HG03354 (cell line): ENCODE measurements around the gene FBXO15.

ENCODE experiments used
- ATAC-seq: cut with Tn5 transposase; IDR thresholded peaks from one replicate; pipeline ENCODE4 v1.9.1; 2021; ENCODE audit warnings: mild to moderate bottlenecking; ENCODE audit not compliant: unreplicated experiment, poor library complexity, severe bottlenecking

Gene FBXO15

DNA sequence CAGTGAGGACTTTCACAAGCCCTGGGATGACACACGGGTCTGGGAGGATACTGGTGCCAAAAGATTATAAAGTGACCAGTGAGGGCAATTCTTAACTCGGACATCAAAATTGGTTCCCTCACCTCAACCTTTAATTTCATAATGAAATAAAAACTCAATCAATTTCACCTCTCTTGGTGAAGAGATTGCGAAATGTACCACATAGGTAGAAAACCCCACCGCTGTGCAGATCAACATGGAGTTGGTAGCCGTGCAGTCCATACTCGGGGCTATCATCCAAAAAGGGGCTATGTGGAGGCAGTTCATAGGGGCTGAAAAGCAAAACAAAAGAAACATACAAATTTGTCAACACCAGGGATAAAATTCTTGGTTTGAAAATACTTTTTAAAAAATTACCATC is 24.4 kb downstream of the FBXO15 start:
- ATAC-seq = no peak

DNA sequence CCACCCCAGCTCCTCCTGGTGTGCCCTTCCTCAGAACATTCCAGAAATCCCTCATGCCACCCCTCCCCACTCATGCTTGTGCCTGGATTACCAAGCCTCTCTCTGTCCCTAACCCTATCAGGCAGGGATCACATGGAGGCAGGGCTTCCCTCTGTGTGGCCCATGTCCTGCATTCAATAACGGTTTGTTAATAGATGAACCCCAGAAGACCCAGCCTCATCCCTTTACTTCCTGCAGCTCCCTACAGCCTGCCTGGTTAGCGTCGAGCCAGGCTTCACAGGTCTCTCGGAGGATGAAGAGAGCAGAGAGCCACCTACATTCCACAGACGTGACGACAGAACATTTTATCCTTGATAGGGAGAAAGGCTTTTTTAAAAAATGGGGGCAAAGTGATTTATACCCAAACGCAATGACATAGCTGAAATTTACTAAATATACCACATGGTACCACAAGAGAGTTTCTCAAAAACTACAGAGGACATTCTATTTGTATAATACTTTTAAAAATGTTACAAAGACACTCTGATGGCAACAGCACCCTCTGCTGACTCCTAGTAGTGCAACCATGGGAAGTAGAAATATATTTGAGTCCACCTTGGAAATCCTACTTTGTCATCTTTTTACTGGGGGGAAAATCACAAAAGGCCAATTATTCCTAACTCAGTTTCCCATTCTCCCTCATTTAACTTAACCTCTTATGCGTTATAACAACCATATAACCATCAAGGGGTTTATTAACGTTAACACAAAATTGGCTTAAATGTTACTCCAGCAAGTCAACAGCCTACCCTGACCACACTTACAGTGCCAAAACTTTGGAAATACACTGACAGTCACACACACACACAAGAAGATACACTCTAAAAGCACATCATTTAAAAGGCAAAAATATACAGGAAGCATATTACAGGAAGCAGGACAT is 30.7 kb downstream of the FBXO15 start:
- no peak for ATAC-seq

DNA sequence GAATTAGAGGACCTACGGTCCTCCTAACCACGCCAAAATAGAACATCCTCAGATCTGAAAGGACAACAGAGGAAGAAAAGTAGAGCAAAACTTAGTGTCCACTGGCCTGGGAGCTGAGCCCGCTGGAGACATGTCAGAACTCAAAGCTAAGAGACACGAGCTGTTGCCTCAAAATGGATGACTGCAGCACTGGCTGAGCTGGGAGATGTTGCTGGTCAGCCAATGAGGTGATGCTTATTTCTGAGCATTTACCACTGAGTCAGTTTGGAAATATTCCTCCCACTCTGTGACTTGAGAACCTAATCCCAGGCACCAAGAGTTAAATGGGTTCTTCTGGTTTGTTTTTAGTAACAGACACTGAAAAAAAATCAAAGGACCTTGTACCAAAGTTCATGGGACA is 32.6 kb downstream of the FBXO15 start:
- no peak for ATAC-seq

DNA sequence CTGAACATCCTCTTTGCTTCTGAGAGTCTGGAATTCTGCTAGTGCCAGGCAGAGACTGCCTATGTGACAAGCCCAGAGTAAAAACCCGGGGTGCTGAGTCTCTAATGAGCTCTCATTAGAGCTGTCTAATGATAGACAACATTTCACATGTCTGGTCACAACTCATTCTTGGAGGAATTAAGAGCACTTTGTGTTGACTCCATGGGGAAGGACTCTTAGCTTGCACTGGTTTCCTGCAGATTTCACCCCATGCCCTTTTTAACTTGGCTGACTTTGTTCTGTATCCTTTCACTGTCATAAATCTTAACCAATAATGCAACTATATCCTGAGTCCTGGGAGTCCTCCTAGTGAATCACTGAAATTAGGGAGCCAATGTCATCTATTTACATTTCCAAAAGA is 33.5 kb downstream of the FBXO15 start:
- ATAC-seq = no peak

DNA sequence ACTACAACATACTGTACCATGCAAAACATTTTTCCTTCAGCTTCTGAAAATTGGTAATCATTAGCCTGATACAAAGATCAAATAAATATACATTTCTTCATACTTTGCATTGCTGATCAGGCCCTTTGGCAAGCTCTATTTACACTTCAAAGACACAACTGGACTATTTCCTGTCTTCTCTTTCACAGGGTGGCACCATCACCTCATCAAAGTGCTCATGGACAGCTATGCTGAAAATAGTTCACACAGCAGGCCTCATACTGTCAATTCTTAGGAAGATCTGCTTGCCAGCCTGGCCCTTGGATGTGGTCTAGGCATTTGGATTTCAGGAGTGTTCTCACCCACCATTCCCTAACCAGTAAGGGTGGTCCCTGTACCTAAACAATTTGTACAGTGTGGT is 33.9 kb downstream of the FBXO15 start:
- ATAC-seq = no peak

DNA sequence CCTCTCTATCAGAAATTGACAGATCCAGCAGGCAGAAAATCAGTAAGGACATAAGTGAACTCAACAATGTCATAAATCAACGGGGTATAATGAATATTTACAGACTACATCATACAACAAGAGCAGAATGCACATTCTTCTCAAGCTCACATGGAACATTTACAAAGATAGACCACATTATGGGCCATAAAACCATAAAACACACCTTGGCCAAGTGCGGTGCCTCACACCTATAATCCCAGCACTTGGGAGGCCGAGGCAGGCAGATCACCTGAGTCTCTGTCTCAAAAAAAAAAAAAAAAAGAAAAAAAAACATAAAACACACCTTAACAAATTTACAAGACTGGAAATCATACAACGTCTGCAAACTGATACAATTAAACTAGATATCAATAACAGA is 36.7 kb downstream of the FBXO15 start:
- ATAC-seq = no peak

DNA sequence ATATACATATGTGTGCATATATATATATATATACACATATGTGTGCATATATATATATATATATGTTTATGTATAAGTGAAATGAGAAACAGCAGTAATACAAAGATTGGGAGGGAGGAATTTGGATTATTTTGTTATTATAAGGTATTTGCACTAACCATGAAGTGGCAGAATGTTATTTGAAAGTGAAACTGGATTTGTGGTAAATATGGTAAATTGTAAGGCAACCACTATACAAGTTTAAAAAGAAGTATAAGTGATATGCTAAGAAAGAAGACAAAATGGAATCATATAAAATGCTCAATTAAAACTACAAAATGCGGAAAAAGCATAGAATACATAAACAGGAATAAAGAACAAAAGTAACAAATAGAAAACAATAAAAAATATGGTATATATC is 37.5 kb downstream of the FBXO15 start:
- ATAC-seq = peak; percentile 46

DNA sequence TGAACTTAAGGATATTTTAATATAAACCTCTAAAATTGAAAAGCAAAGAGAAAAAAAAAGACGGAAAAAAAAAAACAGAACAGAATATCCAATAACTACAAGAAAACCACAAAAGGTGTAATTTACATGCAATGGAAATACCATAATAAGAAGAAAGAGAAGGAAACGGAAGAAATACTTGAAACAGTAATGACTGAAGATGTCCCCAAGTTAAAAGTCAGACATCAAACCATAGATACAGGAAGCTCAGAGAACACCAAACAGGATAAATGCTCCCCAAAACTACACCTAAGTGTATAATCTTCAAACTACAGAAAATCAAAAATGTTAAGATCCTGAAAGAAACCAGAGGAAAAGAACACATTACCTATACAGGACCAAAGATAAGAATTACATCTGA is 39.2 kb downstream of the FBXO15 start:
- ATAC-seq = no peak

DNA sequence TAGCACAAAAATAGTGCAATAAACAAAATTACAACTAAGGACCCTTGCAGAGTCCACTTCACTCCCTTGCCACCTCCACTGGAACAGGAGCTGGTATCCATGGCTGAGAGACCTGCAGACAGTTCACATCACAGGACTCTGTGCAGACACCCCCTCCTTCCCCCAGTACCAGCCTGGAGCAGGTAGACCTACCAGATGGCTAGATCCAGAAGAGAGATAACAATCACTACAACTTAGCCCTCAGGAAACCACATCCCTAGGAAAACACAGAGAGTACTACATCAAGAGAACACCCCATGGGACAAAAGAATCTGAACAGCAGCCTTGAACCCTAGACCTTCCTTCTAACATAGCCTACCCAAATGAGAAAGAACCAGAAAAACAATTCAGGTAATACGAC is 49.8 kb downstream of the FBXO15 start:
- ATAC-seq = no peak

DNA sequence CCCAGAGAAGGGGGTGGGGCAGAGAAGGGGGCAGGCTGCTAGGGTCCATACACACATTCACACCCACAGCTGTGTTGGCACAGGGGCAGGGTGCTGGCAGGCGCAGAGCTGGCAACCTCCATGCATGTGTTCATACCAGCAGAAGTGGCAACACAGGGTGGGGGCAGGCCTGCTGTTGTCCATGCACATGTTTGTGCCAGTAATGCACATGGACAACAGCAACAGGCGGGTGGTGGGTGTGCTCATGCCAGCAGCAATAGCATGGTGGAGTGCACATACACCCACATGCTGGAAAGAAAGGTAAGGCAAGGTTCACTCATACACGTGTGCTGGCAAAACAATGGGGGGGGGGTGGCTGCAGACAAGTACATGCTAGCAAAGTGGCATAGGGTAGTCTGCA is 54.7 kb downstream of the FBXO15 start:
- no peak for ATAC-seq

DNA sequence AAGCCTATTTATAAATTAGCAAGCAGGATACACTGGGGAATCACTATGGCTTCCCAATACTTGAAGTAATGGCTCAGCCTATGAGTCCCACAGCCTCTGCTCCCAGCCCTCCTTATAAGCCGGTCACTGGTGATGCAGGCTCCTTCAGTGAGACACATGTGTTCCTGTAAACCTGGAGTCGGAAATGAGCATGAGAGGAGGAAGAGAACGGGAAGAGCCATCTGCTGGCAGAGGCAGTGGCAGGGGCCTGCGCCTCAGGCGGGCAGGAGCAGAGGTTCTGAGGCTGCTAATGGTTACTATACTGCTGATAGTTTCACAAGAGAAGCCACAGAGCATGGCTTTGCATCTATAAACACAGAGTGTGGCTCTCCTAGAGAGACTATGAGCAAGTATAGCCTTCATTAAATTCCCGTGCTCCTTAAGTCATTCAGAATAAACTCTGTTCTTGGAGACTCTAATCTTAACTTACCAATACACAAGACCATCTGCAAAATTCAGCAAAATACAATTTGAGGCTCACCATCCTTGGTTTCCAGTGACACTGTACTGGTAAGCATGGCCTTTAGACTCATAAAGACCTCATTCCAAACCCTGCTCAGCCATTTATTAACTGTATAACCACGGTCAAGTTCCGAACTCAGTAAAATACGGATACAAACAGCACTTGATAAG is 63.3 kb downstream of the FBXO15 start:
- no peak for ATAC-seq

DNA sequence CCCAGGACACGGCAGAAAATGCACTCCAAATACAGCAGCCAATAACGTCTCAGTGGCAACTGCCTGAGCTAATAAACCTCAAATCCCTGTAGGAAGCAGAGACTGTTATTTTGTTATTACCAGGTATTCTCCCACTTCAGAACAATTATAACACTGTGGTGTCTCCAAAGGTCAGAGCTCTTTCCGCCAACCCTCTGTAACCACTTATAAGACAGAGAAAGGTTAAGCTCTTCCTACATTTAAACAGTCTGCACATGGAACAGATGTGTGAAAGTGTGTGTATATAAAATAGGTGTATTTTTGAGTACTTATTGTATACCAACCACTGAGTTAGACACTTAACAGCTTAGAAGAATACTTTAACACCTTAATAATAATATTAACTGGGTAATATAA is 64.1 kb downstream of the FBXO15 start:
- no peak for ATAC-seq

DNA sequence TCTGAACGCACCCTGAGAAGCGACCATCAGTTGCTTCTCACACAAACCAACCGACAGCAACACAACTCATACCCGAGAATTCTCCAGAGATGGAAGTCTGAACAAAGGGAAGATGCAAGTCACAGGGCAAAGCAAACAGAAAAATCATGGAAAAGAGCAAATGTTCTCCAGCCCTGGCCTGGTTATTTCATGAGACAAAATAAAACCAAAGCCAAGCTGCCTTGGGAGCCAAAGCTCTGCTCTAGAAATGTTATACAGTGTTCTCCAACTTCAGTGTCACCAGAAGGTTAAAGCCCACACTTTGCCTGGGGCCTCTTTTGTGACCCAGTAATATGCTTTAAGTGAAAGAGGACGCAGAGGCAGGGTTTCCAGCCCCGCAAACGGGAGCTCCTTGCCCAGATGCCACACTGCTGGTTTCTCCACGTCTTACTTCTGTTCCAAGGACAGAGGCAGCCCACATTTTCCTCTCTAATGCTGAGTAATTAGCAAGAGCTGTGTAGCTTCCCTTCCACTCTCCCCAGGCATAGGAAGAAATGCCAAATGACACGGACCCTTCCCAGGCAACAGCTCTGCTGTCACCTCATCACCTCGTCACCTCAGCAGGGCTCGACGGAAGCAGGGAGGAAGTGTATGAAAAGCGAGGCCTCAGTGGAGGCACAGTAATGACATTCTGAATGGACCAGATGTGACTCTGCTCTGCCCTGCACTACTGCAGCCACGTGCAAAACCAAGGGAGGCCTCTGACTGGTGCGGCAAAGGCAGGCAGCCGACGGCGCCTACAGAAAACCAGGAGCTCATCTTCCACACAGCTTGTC is 64.7 kb downstream of the FBXO15 start:
- peak; percentile 9 for ATAC-seq

DNA sequence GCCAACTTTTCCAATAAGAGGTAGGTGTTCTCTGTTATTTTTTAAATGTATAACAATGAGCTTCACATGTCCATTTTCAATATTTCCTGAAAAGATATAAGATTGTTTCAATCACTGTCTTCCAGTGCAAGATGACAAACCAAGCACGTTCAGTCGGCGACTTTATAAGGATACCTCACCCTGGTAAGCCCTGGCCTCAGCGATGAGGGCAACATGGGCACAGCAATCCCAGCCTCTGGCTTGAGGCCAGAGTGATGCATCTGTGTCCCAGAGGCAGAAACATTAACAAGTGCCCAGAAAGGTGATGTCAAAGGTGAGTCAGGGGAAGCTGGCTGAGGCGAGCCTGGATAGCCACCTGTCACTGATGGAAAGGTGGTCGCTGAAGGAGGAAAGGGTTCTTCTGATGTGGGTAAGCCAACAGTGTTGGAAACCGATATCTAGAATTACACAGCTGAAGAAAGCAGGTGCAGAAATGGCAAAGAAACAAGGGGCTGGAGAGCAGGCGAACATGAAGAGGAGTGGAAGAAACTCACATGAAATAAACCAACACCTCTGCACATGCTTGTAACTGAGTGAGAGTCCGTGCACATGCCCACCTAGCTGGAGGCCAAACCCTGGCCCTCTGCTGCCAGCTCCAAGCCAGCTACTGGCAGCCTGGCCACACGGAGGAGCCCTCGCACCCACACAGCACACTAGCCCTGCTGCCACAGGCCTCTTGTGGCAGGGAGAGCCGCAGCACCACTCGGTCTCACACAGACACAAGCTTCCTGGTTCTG is 65.5 kb downstream of the FBXO15 start:
- ATAC-seq = peak; percentile 87

DNA sequence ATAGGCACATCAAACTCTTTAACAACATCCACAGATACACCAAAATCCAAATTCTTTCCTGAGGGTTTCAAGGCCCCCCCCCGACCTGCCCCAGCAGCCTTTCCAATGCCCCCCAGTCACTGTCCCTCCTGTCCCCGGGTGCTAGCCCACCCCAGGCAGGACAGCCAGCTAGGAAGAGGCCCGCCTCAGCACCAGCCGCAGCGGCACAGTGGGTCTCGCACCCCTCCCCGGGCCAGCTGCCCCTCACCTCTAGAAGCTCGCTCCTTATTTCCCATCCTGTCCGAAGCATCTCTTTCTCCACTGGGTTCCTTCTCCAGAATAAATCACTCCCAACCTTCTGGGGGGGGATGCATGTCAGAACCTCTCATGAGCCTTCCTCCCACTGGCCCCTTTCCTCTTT is 69.4 kb downstream of the FBXO15 start:
- ATAC-seq = no peak

DNA sequence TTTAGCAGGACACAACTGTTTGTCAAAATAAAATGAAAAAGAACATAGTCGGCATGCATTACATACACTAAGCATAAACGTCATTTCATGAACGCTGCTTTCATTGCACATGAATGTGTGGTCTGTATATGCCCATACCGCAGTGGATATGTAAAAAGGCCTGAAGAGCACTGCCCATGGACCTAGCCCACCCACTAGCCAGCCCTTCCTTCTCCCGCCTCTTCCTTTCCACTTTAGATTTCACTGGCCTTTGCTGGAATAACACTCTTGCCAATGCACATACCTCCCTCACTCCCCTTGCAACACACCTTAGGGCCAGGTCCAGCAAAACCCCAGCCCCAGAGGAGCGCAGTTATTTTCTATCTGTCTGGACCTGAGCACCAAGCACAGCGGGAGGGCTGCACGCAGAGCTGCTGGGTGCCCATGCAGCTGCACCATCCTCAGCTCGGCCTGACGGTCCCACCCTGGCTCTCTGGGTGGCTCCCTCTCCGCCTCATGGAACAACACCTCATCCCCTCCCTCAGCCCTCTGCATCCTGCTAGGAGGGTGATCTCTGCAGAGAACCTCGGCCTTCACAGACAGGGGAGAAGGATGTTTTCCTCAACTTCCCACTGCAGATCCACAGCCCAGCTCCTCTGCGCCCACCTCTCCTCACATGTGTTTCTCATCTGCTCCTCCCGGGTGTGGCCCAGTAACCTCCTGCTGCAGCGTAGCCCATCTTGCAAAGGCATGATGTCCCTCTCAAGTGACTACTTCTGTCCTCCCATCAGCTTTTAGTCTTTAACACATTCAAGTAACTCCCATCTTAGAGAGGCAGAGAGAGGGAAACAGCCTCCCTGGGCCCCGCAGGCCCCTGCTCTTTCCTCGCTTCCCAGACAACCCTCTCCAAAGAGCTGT is 72.7 kb downstream of the FBXO15 start:
- no peak for ATAC-seq

DNA sequence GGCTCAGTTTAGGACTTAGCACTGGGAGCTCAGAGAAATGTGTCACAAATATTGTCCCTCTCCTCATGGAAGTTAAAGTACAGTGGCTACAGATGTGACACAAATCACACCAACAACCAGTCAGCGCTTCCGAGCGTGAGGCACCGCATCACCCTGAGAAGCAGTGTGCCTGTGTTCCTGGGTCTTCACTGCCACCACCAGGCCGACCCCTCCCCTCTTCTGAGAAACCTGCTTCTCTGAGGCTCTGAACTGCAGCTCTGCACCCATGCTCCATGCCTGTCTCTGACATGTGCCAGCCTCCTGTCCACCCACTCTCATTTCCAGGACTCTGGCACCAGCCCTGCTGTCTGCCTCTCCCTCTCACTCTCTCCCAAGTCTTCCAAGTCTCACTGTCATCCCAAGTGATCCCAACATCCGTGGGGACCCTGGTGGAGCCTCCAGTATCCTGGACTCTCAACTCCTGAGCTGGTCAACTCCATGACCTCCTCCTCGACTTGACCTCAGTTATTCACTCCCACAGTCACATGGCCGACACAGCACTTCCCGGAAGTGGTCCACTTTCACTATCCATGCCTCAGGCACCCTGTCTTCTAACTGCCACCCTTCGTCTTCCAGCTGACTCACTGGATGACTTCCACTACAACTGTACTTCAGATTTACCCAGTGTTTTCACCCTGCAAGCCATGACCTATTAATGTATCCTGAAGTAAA is 73.5 kb downstream of the FBXO15 start:
- no peak for ATAC-seq
